Activated naive CD4-positive, alpha-beta T cell treated with anti-CD3 and anti-CD28 coated beads, Interleukin-2, amount 50 U/mL, for 16 hours (primary cell): ENCODE results near the gene ADRA2A.

Source experiments
- DNase-seq: peaks from one replicate; pipeline ENCODE4 v3.0.0-alpha.2; 2020

Gene ADRA2A

DNA sequence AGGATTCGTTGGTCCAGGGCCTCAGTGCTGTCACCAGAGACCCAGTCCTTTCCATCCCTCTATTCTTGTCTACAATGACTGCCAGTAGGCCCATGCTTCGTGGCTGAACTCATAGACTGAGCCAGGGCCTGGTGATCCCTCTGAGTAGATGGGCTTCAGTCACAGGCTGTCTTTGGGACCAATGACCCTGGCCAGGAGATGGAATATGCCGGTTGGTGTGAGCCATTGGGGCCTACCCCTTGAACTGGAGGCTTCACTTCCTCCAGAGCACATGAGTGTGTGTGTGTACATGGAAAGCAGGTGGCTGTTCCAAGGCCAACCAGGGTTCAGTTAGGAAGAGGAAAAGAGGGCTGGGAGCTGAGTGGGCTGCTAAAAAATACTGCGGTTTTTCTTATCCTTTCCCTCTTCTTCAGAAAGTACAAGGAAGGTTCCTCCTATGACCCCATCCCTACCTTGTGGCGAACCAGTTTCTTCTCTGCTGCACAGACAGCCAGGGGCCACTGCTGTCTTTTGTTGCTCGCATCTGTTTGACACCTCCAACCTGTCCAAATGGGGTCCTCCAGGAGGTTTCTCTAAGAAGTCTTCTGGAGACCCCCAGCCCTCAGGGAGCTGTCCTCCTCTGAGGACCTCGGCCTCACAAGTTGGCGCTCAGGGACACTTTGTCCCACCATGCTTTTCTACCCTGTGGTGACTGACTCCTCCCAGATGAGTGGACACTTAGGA is 36.6 kb downstream of the ADRA2A start:
- no peak for DNase-seq

- no peak for DNase-seq
These were observed 37.3 kb downstream of the ADRA2A start for GRCh38 chr10:111113961-111114757.

- no peak for DNase-seq
These were observed 38.1 kb downstream of the ADRA2A start for GRCh38 chr10:111114758-111115500.

DNA sequence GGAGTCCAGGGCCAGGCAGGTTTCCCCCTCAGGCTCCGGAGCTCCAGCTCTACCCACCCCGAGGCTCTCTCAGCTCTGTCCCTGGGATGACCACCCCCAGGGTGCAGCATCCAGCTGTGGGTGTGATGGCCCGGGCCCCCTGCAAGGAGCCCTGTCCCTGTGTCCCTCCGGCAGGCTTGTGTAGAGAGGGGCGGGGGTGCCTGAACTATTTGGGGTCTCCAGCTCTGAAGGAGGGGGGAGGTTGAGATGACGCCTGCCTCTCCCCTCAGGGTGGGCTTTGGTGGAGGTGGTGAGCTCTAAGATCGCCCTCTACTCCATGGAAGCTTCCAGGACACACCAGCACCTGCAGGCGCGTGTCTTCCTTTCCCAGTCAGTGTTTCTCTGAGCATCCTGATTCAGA is 39.4 kb downstream of the ADRA2A start:
- no peak for DNase-seq

GRCh38 chr10:111116762-111117445 is 40.1 kb downstream of the ADRA2A start:
- DNase-seq: no peak

- DNase-seq: no peak
These were observed 40.9 kb downstream of the ADRA2A start for GRCh38 chr10:111117528-111118277.

- no peak for DNase-seq
These were observed 41.9 kb downstream of the ADRA2A start for GRCh38 chr10:111118758-111119157.

DNA sequence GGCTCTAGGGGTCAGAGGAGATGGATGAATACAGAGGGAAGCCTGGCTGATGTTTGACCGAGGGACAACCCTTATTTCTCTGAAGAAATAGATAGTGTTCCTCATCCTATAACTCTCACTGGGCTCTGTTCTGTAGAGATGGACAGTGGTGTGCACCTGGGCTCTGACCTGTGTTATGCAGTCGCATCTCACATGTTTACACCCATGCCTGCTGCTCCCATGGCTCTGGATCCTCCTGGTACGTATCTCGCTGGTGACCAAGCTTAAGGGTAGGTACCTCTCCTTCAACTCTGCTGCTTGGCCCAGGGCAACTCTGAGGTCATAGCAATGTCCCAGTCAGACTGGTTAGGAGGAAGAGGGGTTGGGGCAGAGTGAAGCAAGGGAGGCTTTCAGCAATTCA is 42.8 kb downstream of the ADRA2A start:
- DNase-seq: no peak

- DNase-seq: no peak
These were observed 45.3 kb downstream of the ADRA2A start for GRCh38 chr10:111122127-111122526.

GRCh38 chr10:111123883-111124282 is 47.1 kb downstream of the ADRA2A start:
- no peak for DNase-seq

DNA sequence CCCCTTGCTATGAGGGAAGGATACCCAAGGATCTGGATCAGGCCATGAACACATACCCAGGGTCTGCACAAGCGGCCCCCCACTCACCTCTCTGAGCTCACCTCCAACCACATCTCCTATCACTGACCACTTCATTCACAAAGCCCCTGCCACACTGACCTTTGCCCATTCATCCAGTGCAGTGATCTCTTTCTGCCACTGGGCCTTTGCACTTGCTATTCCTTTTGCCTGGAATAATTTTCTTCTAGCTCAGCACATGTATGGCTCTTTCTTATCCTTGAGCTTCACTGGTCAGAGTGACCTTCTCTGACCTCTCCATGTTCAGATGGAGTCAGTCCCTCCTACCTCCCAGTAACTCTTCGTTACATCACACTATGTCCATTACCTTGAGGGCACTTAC is 48.3 kb downstream of the ADRA2A start:
- DNase-seq: no peak

DNA sequence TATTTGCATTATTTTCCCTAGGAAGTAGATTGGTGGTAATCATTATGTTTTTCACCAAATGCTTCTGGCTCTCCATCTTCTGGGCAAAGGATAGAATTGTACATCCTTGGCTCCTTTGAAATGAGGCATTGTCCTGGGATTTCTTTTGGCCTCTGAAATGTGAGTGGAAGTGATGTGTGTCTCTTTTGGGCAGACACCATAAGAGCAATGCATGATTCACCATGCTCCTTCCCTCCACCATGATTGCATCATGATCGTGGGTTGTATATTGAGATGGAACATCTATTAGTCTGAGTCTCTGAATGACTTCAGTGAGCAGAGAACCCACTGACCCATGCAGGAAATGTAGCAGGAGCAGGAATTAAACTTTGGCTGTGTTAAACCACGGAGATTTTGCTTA is 49.2 kb downstream of the ADRA2A start:
- DNase-seq: no peak

- no peak for DNase-seq
These were observed 50.4 kb downstream of the ADRA2A start for GRCh38 chr10:111127081-111127848.

GRCh38 chr10:111128331-111129180 is 51.7 kb downstream of the ADRA2A start:
- no peak for DNase-seq

DNA sequence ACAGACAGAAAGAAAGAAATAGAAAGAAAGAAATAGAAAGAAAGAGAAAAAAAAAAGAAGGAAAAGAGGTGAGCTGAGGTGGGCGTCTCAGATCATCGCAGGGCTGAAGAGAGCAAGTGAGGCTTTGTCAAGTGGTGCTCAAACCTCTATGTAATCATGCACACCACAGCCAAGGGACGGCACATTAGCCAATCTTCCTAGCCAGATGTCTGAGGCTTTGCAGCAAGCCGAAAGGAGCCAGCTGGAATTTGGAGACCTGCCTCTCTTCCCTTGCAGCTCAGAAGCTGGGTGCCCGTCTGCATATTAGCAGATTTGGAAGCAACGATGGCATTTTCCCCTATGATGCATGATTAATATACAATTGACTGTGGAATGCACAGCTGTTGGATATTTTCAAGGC is 52.5 kb downstream of the ADRA2A start:
- DNase-seq: no peak

DNA sequence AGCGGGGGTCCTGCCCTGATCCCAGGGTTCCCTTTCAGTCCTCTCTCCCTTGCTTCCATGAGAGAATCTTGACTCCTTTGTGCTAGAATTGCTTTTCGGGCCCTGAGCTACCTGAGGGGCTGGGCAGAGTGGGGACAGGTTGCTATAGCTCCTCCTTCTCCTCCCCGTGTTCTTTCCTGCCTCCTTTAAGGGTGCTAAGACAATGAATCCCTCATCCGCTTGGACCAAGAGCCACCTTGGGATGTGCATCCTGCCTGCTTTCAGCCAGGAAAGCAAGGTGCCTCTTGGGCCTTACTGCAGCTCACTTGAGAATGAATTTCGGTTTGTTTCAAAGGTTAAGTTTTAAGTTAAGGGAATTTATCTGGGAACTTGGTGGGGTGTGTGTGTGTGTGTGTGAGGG is 53.6 kb downstream of the ADRA2A start:
- no peak for DNase-seq
